Astrocyte (in vitro differentiated cells and primary cell): Measurements from ENCODE around the gene PRIMA1. TPM values are rescaled to one million over a fixed set of nuclear protein-coding genes. Genes with fewer than 3 reads are reported as not detected.

Source experiments
- DNase-seq: peaks from one replicate; pipeline ENCODE4 v3.0.0-alpha.2; 2010; ENCODE audit warnings: low read depth
- FAIRE-seq: peaks from 2 replicates; lab custom pipeline; 2011; peaks lifted over from hg19 to GRCh38; lab: Jason Lieb, UNC
- H2AFZ ChIP-seq: 2 replicates; pipeline ENCODE4 v1.6.0; 2012; ENCODE audit warnings: low read depth, low read length, inconsistent platforms
- H3K27ac ChIP-seq: 2 replicates; pipeline ENCODE4 v1.5.1; 2011; ENCODE audit warnings: low read depth, low read length, inconsistent platforms
- H3K27me3 ChIP-seq: 2 replicates; pipeline ENCODE4 v1.6.0; 2011; ENCODE audit warnings: low read length, inconsistent platforms; ENCODE audit not compliant: insufficient read depth
- H3K36me3 ChIP-seq: 2 replicates; pipeline ENCODE4 v1.5.1; 2011; ENCODE audit warnings: low read length, inconsistent platforms; ENCODE audit not compliant: insufficient read depth
- H3K4me1 ChIP-seq: 2 replicates; pipeline ENCODE4 v1.5.1; 2011; ENCODE audit warnings: low read length, inconsistent platforms; ENCODE audit not compliant: insufficient read depth
- H3K4me2 ChIP-seq: 2 replicates; pipeline ENCODE4 v1.6.0; 2012; ENCODE audit warnings: low read length, inconsistent platforms
- H3K4me3 ChIP-seq: 2 replicates; pipeline ENCODE4 v1.5.1; 2011; ENCODE audit warnings: low read depth, mild to moderate bottlenecking, low read length, inconsistent platforms; ENCODE audit not compliant: insufficient read depth
- H3K79me2 ChIP-seq: 2 replicates; pipeline ENCODE4 v1.6.0; 2012; ENCODE audit warnings: mild to moderate bottlenecking, low read length, inconsistent platforms; ENCODE audit not compliant: insufficient read depth
- H3K9ac ChIP-seq: 2 replicates; pipeline ENCODE4 v1.6.0; 2012; ENCODE audit warnings: mild to moderate bottlenecking, low read length, inconsistent platforms
- H3K9me3 ChIP-seq: 2 replicates; pipeline ENCODE4 v1.5.1; 2012; ENCODE audit warnings: low read depth, mild to moderate bottlenecking, low read length, inconsistent platforms; ENCODE audit not compliant: insufficient read depth
- H4K20me1 ChIP-seq: 2 replicates; pipeline ENCODE4 v1.6.0; 2012; ENCODE audit warnings: low read length, inconsistent platforms; ENCODE audit not compliant: insufficient read depth
- H3K27ac Mint-ChIP-seq: one replicate; pipeline ENCODE4 v1.8.0; 2021; ENCODE audit warnings: mild to moderate bottlenecking, mixed read lengths; ENCODE audit not compliant: unreplicated experiment
- H3K27me3 Mint-ChIP-seq: one replicate; pipeline ENCODE4 v1.8.0; 2021; ENCODE audit warnings: low read depth, mixed read lengths; ENCODE audit not compliant: unreplicated experiment
- H3K36me3 Mint-ChIP-seq: one replicate; pipeline ENCODE4 v1.8.0; 2021; ENCODE audit warnings: low read depth, mixed read lengths; ENCODE audit not compliant: unreplicated experiment
- H3K4me1 Mint-ChIP-seq: one replicate; pipeline ENCODE4 v1.8.0; 2021; ENCODE audit warnings: low read depth, mixed read lengths; ENCODE audit not compliant: unreplicated experiment
- H3K4me3 Mint-ChIP-seq: one replicate; pipeline ENCODE4 v1.8.0; 2021; ENCODE audit warnings: mild to moderate bottlenecking, moderate library complexity, mixed read lengths; ENCODE audit not compliant: unreplicated experiment
- H3K9me3 Mint-ChIP-seq: one replicate; pipeline ENCODE4 v1.8.0; 2021; ENCODE audit warnings: mild to moderate bottlenecking, mixed read lengths; ENCODE audit not compliant: unreplicated experiment
- CTCF ChIP-seq: IDR thresholded peaks from 2 replicates; pipeline ENCODE4 v1.5.1; 2011; ENCODE audit warnings: low read depth, mild to moderate bottlenecking, inconsistent platforms, low read length, moderate library complexity; ENCODE audit not compliant: insufficient read depth
- EZH2 ChIP-seq: IDR thresholded peaks from 2 replicates; pipeline ENCODE4 v1.6.1; 2012; ENCODE audit warnings: mild to moderate bottlenecking, low read length, inconsistent platforms; ENCODE audit not compliant: insufficient read depth
- total RNA-seq: library from RNA; stranded (reverse); gene quantifications from 2 replicates; pipeline ENCODE4 v1.2.1, GENCODE V29; 2021

Gene PRIMA1
- total RNA-seq, 1 donor from 2014 or later = not detected

DNA sequence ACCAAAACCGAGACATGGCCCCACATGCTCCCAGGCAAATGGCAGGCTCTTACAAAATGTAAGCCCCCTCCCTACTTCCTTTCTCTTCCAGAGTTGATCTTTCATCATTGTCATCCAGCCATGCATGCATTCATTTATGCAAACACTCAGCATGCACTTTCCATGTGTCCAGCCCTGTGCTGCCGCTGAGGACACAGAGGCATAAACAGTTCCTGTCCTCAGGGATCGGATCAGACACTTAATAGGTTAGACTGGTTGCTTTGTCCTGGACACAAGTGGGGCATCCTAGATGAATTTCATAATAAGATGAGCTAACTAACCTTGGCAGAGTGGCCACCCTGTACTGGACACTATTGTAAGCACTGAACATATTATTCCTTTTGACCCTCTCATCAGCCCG, 23.1 kb downstream of the PRIMA1 start:
- Histone ChIP-seq H3K9ac (no peak overlapping the region), H4K20me1 (no peaks in the 10 kb centered on the region), H3K4me3 (no peak overlapping the region), H2AFZ (no peak overlapping the region), H3K4me2 (no peak overlapping the region), H3K27ac (no peak overlapping the region), H3K36me3 (no peaks in the 10 kb centered on the region), H3K4me1 (no peaks in the 10 kb centered on the region), H3K27me3 (no peaks in the 10 kb centered on the region), H3K79me2 (no peaks in the 10 kb centered on the region), H3K9me3 (no peaks in the 10 kb centered on the region)
- H3K4me3 Mint-ChIP-seq = no peak overlapping the region
- H3K27ac Mint-ChIP-seq = no peak overlapping the region
- H3K4me1 Mint-ChIP-seq = no peaks in the 10 kb centered on the region
- peaks cover 47% of the 10 kb centered on the region for H3K27me3 Mint-ChIP-seq
- H3K36me3 Mint-ChIP-seq = no peaks in the 10 kb centered on the region
- no peak for TF ChIP-seq EZH2
- TF ChIP-seq CTCF = no peak
- no peak for DNase-seq
- H3K9me3 Mint-ChIP-seq = peaks cover 3% of the 10 kb centered on the region
- FAIRE-seq = no peak

GRCh38 chr14:93764211-93764659, 24.1 kb downstream of the PRIMA1 start:
- no peaks in the 10 kb centered on the region for H3K36me3 ChIP-seq
- H3K79me2 ChIP-seq = no peaks in the 10 kb centered on the region
- DNase-seq = peak; percentile 1
- no peak overlapping the region for H3K4me3 Mint-ChIP-seq
- no peak overlapping the region for H3K27ac ChIP-seq
- H3K4me3 ChIP-seq = no peak overlapping the region
- no peaks in the 10 kb centered on the region for H3K9me3 ChIP-seq
- no peaks in the 10 kb centered on the region for H3K36me3 Mint-ChIP-seq
- no peak overlapping the region for H3K4me2 ChIP-seq
- peaks cover 3% of the 10 kb centered on the region for H3K9me3 Mint-ChIP-seq
- H3K27me3 ChIP-seq = no peaks in the 10 kb centered on the region
- H3K27ac Mint-ChIP-seq = no peak overlapping the region
- H3K27me3 Mint-ChIP-seq = peaks cover 44% of the 10 kb centered on the region
- FAIRE-seq = no peak
- H3K9ac ChIP-seq = no peak overlapping the region
- no peak overlapping the region for H2AFZ ChIP-seq
- H3K4me1 Mint-ChIP-seq = no peaks in the 10 kb centered on the region
- TF ChIP-seq EZH2 = no peak
- no peak for TF ChIP-seq CTCF
- no peaks in the 10 kb centered on the region for H3K4me1 ChIP-seq
- H4K20me1 ChIP-seq = no peaks in the 10 kb centered on the region

DNA sequence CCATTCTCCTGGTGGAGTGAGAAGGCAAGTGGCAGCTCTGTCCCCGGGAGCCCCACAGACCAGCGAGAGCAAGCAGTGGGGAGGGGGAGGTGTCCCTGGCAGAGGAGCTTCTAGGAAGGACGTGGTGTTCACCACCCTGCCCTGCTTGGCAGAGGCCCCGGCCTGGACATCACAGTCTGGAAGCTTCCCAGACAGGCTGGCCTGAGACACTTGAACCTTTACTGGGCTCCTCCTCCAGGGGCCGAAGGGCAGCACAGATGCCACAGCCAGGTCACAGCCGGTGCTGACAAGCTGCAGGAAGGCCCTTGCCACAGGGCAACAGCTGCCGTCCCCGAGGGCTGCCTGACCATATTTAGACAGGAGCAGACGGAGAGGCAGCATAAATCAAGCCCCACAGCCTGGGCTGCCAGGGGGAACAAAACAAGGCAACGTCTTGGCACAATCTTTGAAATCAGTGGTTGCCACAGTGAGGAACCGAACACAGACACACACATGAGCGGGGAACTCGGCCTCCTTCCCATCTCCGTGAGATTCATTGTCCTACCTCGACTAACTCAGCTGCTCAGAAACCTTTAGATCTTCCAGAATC, 28.5 kb downstream of the PRIMA1 start:
- Histone ChIP-seq H4K20me1 (no peaks in the 10 kb centered on the region), H2AFZ (no peak overlapping the region), H3K9me3 (peaks cover 3% of the 10 kb centered on the region), H3K27ac (no peak overlapping the region), H3K4me3 (no peak overlapping the region), H3K27me3 (no peaks in the 10 kb centered on the region), H3K79me2 (no peaks in the 10 kb centered on the region), H3K4me2 (no peak overlapping the region), H3K36me3 (no peaks in the 10 kb centered on the region), H3K4me1 (no peaks in the 10 kb centered on the region), H3K9ac (no peak overlapping the region)
- H3K36me3 Mint-ChIP-seq = no peaks in the 10 kb centered on the region
- H3K27ac Mint-ChIP-seq = no peak overlapping the region
- TF ChIP-seq EZH2 = no peak
- no peak for TF ChIP-seq CTCF
- no peak for DNase-seq
- H3K27me3 Mint-ChIP-seq = peaks cover 47% of the 10 kb centered on the region
- FAIRE-seq = no peak
- H3K9me3 Mint-ChIP-seq = peaks cover 3% of the 10 kb centered on the region
- H3K4me3 Mint-ChIP-seq = no peak overlapping the region
- H3K4me1 Mint-ChIP-seq = no peaks in the 10 kb centered on the region
